PFSK-1 (cell line): ENCODE measurements around the gene RNF175. TPM values are rescaled to one million over a fixed set of nuclear protein-coding genes. Genes with fewer than 3 reads are reported as not detected.

Experiments used
- FOXP2 ChIP-seq: optimal IDR thresholded peaks from 2 replicates; pipeline ENCODE3; 2011; ENCODE audit warnings: borderline replicate concordance, control low read depth, inconsistent platforms; ENCODE audit not compliant: insufficient read depth; ENCODE audit errors: extremely low read length, extremely low read depth
- POLR2AphosphoS5 ChIP-seq: IDR thresholded peaks from 2 replicates; pipeline ENCODE4 v1.6.1; 2012; ENCODE audit warnings: low read depth, mild to moderate bottlenecking, control low read depth, low read length, moderate library complexity
- REST ChIP-seq, 2 experiments: IDR thresholded peaks; 2 replicates each; pipeline versions ENCODE4 v1.6.1 to v1.8.0; 2011 to 2012; ENCODE audit warnings: low read depth in 2 of 2, low read length in 2 of 2, control low read depth in 1 of 2, inconsistent platforms in 1 of 2, mild to moderate bottlenecking in 1 of 2, moderate library complexity in 1 of 2; ENCODE audit not compliant: insufficient read depth in 1 of 2
- SIN3A ChIP-seq: IDR thresholded peaks from 2 replicates; pipeline ENCODE4 v1.6.1; 2012; ENCODE audit warnings: mild to moderate bottlenecking, low read length, moderate library complexity, borderline replicate concordance; ENCODE audit not compliant: insufficient read depth
- TAF1 ChIP-seq: IDR thresholded peaks from 2 replicates; pipeline ENCODE4 v1.6.1; 2012; ENCODE audit warnings: low read length, control low read depth, borderline replicate concordance; ENCODE audit not compliant: insufficient read depth
- polyA plus RNA-seq: library from polyadenylated mRNA; unstranded; fragments of >200 nt; gene quantifications from one replicate; pipeline ENCODE4 v1.2.1, GENCODE V29; 2012; ENCODE audit warnings: low read depth, missing spikeins; ENCODE audit not compliant: insufficient read length

RNF175 gene
- polyA plus RNA-seq: not detected

GRCh38 chr4:153759407-153760316, at the start of gene RNF175:
Gene RNF175 (minus strand): TSS chr4:153760024. CDS start chr4:153759862, 162 bp downstream.
- no peak for TF ChIP-seq TAF1

DNA sequence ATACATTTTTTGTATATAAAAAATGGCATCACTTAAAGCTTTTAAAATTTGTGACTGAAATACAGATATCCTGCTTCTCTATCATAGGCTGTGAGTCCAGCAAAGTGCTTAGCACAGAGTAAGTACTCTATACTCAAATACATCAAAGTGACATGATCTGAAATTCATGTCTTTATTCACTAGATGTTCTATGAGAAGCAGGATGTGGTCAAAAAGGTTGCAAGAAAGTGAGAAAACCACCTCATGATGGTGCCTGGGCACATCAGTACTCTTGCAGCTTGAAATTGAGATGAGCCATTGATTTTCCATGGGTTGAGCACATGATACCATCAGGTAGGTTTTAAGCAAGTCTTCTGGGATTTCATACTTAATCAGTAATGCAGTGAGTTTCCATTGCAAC, 49.5 kb upstream of the RNF175 start:
- TF ChIP-seq REST (IDR thresholded peaks at IDR 0.05; ENCODE audit: insufficient read depth in 1 of 2, low read depth in 2 of 2, low read length in 2 of 2) (no peak), FOXP2 (no peak), TAF1 (no peak), POLR2AphosphoS5 (no peak), SIN3A (no peak)

DNA sequence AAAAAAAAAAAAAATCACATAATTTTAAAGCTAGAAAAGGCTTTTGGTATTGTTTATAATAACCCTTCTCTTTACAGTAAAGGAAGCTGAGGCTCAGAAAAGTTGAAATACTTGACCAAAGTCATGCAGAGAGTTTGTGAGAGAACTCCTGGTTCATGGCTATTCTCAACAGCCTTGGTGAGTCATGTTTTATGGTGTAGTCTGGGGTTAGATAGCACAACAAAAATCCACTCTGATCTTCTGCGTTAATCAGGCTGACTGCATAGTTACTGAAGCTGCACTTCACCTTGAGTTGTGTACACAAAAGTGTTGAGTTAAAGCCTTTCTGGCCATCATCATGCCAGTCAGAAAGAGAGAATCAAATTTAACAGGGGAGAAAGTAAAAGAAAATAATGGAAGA, 48.4 kb upstream of the RNF175 start:
- TF ChIP-seq FOXP2: no peak
- TF ChIP-seq TAF1: no peak
- TF ChIP-seq POLR2AphosphoS5: no peak
- TF ChIP-seq REST (IDR thresholded peaks at IDR 0.05; ENCODE audit: insufficient read depth in 1 of 2, low read depth in 2 of 2, low read length in 2 of 2): no peak
- no peak for TF ChIP-seq SIN3A

DNA sequence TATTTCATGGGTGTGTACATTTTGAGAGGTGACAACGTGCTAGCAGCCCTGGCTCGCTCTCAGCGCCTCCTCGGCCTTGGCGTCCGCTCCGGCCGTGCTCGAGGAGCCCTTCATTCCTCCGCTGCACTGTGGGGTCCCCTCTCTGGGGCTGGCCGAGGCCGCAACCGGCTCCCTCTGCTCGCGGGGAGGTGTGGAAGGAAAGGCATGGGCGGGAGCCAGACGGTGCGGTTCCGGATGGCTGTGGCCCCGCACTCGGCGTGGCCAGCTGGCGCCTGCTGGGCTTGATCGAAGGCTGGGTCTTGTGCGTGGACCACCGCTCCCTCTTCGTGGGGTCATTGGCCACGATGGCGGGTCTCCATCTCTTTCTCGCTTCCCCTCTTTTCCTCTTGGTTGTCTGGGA, 46.2 kb upstream of the RNF175 start:
- TF ChIP-seq FOXP2: no peak
- no peak for TF ChIP-seq TAF1
- no peak for TF ChIP-seq POLR2AphosphoS5
- no peak for TF ChIP-seq SIN3A
- TF ChIP-seq REST (IDR thresholded peaks at IDR 0.05; ENCODE audit: insufficient read depth in 1 of 2, low read depth in 2 of 2, low read length in 2 of 2): no peak

DNA sequence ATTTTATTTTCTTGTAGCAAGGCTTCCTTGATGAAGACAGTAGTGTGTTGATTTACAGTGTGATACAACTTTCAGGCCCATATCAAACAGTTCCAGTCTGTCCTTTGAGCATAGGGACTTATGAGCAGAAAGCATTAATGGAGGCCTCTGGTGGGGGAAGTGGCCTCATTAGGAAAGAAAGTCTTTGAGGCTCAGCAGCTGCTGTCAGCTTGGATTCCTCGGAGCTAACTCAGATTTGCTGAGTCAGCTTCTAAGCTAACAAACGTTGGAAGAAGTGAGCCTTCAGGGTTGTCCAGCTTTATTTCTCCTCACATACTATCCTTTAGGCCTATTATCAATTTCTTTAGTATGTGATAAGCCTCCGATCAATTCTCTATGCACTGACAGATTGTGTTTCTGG, 44.9 kb upstream of the RNF175 start:
- no peak for TF ChIP-seq TAF1
- TF ChIP-seq SIN3A: no peak
- no peak for TF ChIP-seq REST (IDR thresholded peaks at IDR 0.05; ENCODE audit: insufficient read depth in 1 of 2, low read depth in 2 of 2, low read length in 2 of 2)
- no peak for TF ChIP-seq FOXP2
- no peak for TF ChIP-seq POLR2AphosphoS5
